PC-3 (cell line): Measurements from ENCODE around the gene EPG5. TPM values are rescaled to one million over a fixed set of nuclear protein-coding genes. Genes with fewer than 3 reads are reported as not detected.

Source experiments
- ATAC-seq: fragments of 200-7000 bp; cut with Tn5 transposase; 2 replicates; pipeline ENCODE4 v1.9.1; 2020; ENCODE audit warnings: mild to moderate bottlenecking, moderate library complexity
- BruUV-seq: library from RNA; stranded (reverse); fragments of 400-500 nt; replicated peaks from 2 replicates; lab custom pipeline; 2021; lab: Mats Ljungman, UMichigan
- CTCF ChIA-PET: fragments of 300-600 bp; sonication (Branson Sonifier 250); formaldehyde crosslinking; loops from one replicate; lab custom pipeline; 2022; ENCODE audit warnings: antibody characterized with exemption; lab: Charles Lee
- POLR2A ChIA-PET: fragments of 300-600 bp; sonication (Branson Sonifier 250); formaldehyde crosslinking; loops from one replicate; lab custom pipeline; 2022; ENCODE audit warnings: antibody characterized with exemption; ENCODE audit not compliant: unreplicated experiment; lab: Charles Lee
- DNase-seq: peaks from one replicate; pipeline ENCODE4 v3.0.0-alpha.2; 2015
- H2AFZ ChIP-seq: fragments of 300-600 bp; sonication (generic); 2 replicates; pipeline ENCODE4 v1.6.0; 2016; ENCODE audit warnings: antibody characterized with exemption, low read length
- H3F3A ChIP-seq: fragments of 300-600 bp; sonication (generic); one replicate; pipeline ENCODE4 v1.6.0; 2017; ENCODE audit warnings: antibody characterized with exemption, low read length, control low read depth, mild to moderate bottlenecking; ENCODE audit not compliant: unreplicated experiment
- H3K27ac ChIP-seq: fragments of 300-600 bp; sonication (generic); 2 replicates; pipeline ENCODE4 v1.5.1; 2016; ENCODE audit warnings: mild to moderate bottlenecking, low read length
- H3K27me3 ChIP-seq: fragments of 300-600 bp; sonication (generic); 2 replicates; pipeline ENCODE4 v1.6.1; 2016; ENCODE audit warnings: low read length, mixed read lengths
- H3K36me3 ChIP-seq: fragments of 300-600 bp; sonication (generic); 2 replicates; pipeline ENCODE4 v1.6.1; 2016; ENCODE audit warnings: low read depth, mixed run types, low read length, mixed read lengths
- H3K4me1 ChIP-seq: fragments of 300-600 bp; sonication (generic); 2 replicates; pipeline ENCODE4 v1.5.1; 2016; ENCODE audit warnings: low read length; ENCODE audit not compliant: insufficient read depth
- H3K4me2 ChIP-seq: fragments of 300-600 bp; sonication (generic); 2 replicates; pipeline ENCODE4 v1.6.0; 2016; ENCODE audit warnings: low read length
- H3K4me3 ChIP-seq: fragments of 300-600 bp; sonication (generic); 2 replicates; pipeline ENCODE4 v1.5.1; 2016; ENCODE audit warnings: mild to moderate bottlenecking, low read length, mixed read lengths
- H3K79me2 ChIP-seq: fragments of 300-600 bp; sonication (generic); 2 replicates; pipeline ENCODE4 v1.6.1; 2017; ENCODE audit warnings: low read length, mixed read lengths
- H3K9ac ChIP-seq: fragments of 300-600 bp; sonication (generic); 2 replicates; pipeline ENCODE4 v1.6.0; 2016; ENCODE audit warnings: mild to moderate bottlenecking, low read length
- H3K9me2 ChIP-seq: fragments of 300-600 bp; sonication (generic); replicated peaks from 2 replicates; pipeline ENCODE4 v1.6.1; 2016; ENCODE audit warnings: mixed run types, low read length, mixed read lengths
- H3K9me3 ChIP-seq: fragments of 300-600 bp; sonication (generic); 2 replicates; pipeline ENCODE4 v1.6.1; 2016; ENCODE audit warnings: low read length, mixed read lengths
- H4K20me1 ChIP-seq: fragments of 300-600 bp; sonication (generic); 2 replicates; pipeline ENCODE4 v1.6.1; 2016; ENCODE audit warnings: low read length, mixed read lengths
- CTCF ChIP-seq: fragments of 300-600 bp; sonication (generic); conservative IDR thresholded peaks from 2 replicates; pipeline ENCODE4 v1.5.1; 2017; ENCODE audit warnings: antibody characterized with exemption, low read depth, mild to moderate bottlenecking, low read length
- EZH2 ChIP-seq: fragments of 300-600 bp; sonication (generic); IDR thresholded peaks from one replicate; pipeline ENCODE4 v1.6.1; 2017; ENCODE audit warnings: antibody characterized with exemption, mild to moderate bottlenecking, low read length; ENCODE audit not compliant: unreplicated experiment
- EZH2phosphoT487 ChIP-seq: fragments of 300-600 bp; sonication (generic); IDR thresholded peaks from 2 replicates; pipeline ENCODE4 v1.6.1; 2018; ENCODE audit warnings: mild to moderate bottlenecking, antibody characterized with exemption, low read length, borderline replicate concordance
- intact Hi-C: fragments of 100-400 bp; cut with micrococcal nuclease; formaldehyde crosslinking; loops from 2 replicates; pipeline ENCODE4 v1.9.0; 2023
- total RNA-seq: library from RNA; depleted of rRNA; stranded (reverse); fragments of >200 nt; gene quantifications from 2 replicates; pipeline ENCODE4 v1.2.3, GENCODE V29; 2014

The EPG5 gene
- total RNA-seq, 1 experiment from 2014 or later: 7.1 TPM

- Histone ChIP-seq H3K9ac (no peak overlapping the region), H3K9me2 (no peaks in the 10 kb centered on the region), H3K4me3 (no peak overlapping the region), H3K4me1 (peaks cover 5% of the 10 kb centered on the region; the same call in 1 of the 2 replicates), H3K79me2 (no peaks in the 10 kb centered on the region), H3K9me3 (no peaks in the 10 kb centered on the region), H3K4me2 (no peak overlapping the region), H3K36me3 (no peaks in the 10 kb centered on the region), H3K27ac (no peak overlapping the region), H4K20me1 (no peaks in the 10 kb centered on the region), H2AFZ (no peak overlapping the region), H3F3A (no peaks in the 10 kb centered on the region), H3K27me3 (no peaks in the 10 kb centered on the region)
- DNase-seq (peak; percentile 62), ATAC-seq (peak; percentile 89)
- intact Hi-C loops: loop anchor here (1.0 to 2.0 kb wide), 4 partner anchors 37 to 148 kb away; no protein-coding TSS in a partner anchor
- ChIA-PET CTCF (interaction anchor here (0.6 to 1.0 kb wide), 5 partner anchors 9 to 117 kb away, joined by 4 to 8 read pairs (median 5); no protein-coding TSS in a partner anchor), POLR2A (interaction anchor here (0.6 kb wide), 1 partner anchor 75 kb away, joined by 3 read pairs; no protein-coding TSS in a partner anchor)
- no TSS peak for BruUV-seq
- TF ChIP-seq EZH2 (no peak), EZH2phosphoT487 (no peak), CTCF (peak; percentile 61)
Measured at GRCh38 chr18:45839414-45840395, 127.4 kb downstream of the EPG5 start.

- H3K4me3 ChIP-seq: no peak overlapping the region
- H3K9ac ChIP-seq: no peak overlapping the region
- no peaks in the 10 kb centered on the region for H3K9me3 ChIP-seq
- no peaks in the 10 kb centered on the region for H3K36me3 ChIP-seq
- ChIA-PET CTCF (no interaction called here), POLR2A (no interaction called here)
- no peak overlapping the region for H3K27ac ChIP-seq
- DNase-seq (no peak), ATAC-seq (no peak)
- H2AFZ ChIP-seq: no peak overlapping the region
- BruUV-seq: no TSS peak
- no peaks in the 10 kb centered on the region for H3K27me3 ChIP-seq
- no peak overlapping the region for H3K4me2 ChIP-seq
- intact Hi-C loops: loop anchor here (1.0 to 2.0 kb wide), 4 partner anchors 36 to 147 kb away; no protein-coding TSS in a partner anchor
- H3K79me2 ChIP-seq: no peaks in the 10 kb centered on the region
- H3K9me2 ChIP-seq: no peaks in the 10 kb centered on the region
- no peak for TF ChIP-seq CTCF
- no peak for TF ChIP-seq EZH2
- TF ChIP-seq EZH2phosphoT487: no peak
- no peaks in the 10 kb centered on the region for H4K20me1 ChIP-seq
- H3K4me1 ChIP-seq: peaks cover 7% of the 10 kb centered on the region; the same call in 1 of the 2 replicates
- H3F3A ChIP-seq: no peaks in the 10 kb centered on the region
Measured at GRCh38 chr18:45838302-45839070, 128.6 kb downstream of the EPG5 start.
